K562 (cell line): ENCODE measurements around the gene GLB1L. TPM values are rescaled to one million over a fixed set of nuclear protein-coding genes. Genes with fewer than 3 reads are reported as not detected.

ENCODE experiments used
- CBFA2T2 ChIP-seq: fragments of 450-650 bp; conservative IDR thresholded peaks from 2 replicates; pipeline ENCODE4 v1.6.1; 2017; ENCODE audit warnings: mild to moderate bottlenecking
- CSDE1 ChIP-seq, 2 experiments: fragments of 450-650 bp; IDR thresholded peaks; 2 replicates each; pipeline ENCODE4 v1.6.1; 2016; ENCODE audit warnings: mild to moderate bottlenecking in 1 of 2
- JUNB ChIP-seq: fragments of 450-650 bp; formaldehyde crosslinking; conservative IDR thresholded peaks from 2 replicates; pipeline ENCODE4 v1.4.0; 2020; ENCODE audit warnings: mild to moderate bottlenecking
- POLR2AphosphoS5 ChIP-seq: IDR thresholded peaks from 2 replicates; pipeline ENCODE4 v1.6.1; 2011; ENCODE audit warnings: mild to moderate bottlenecking, low read depth, low read length, moderate library complexity; ENCODE audit not compliant: control insufficient read depth, insufficient read depth
- ZNF143 ChIP-seq: sonication (generic); formaldehyde crosslinking; IDR thresholded peaks from 2 replicates; pipeline ENCODE4 v1.9.0; 2022; ENCODE audit warnings: mild to moderate bottlenecking, missing genetic modification reagents
- ZNF561 ChIP-seq: fragments of 450-650 bp; formaldehyde crosslinking; conservative IDR thresholded peaks from 2 replicates; pipeline ENCODE4 v1.4.0; 2020; ENCODE audit warnings: mild to moderate bottlenecking, moderate library complexity
- polyA plus RNA-seq, 8 experiments: library from polyadenylated mRNA; depleted of rRNA in 4 of 8; stranded (reverse) in 5 of 8; unstranded in 3 of 8; fragments of >200 nt; fragmentation: Nextera tagmentation in 2 of 8; fragmentation: Illumina TruSeq in 1 of 8; extraction: Ambion mirVana in 2 of 8; extraction: Trizol in 1 of 8; gene quantifications; 2 replicates each; pipeline versions ENCODE4 v1.2.1 to v1.2.3, GENCODE V29; 2011 to 2014; ENCODE audit warnings: inconsistent platforms in 1 of 8, missing spikeins in 1 of 8
- total RNA-seq, 7 experiments: library from RNA; depleted of rRNA in 6 of 7; stranded (reverse); fragments of >200 nt in 6 of 7; fragmentation: Illumina TruSeq in 2 of 7; extraction: Trizol in 2 of 7; gene quantifications; 2 replicates each; pipeline versions ENCODE4 v1.2.1 to v1.2.3, GENCODE V29; 2011 to 2021; ENCODE audit warnings: low replicate concordance in 1 of 7
- TF ChIP-seq, protein P1 (sequence below): fragments of 450-650 bp; formaldehyde crosslinking; IDR thresholded peaks from 2 replicates; pipeline ENCODE4 v1.4.0; 2020; ENCODE audit warnings: mild to moderate bottlenecking, moderate library complexity
- TF ChIP-seq, protein P2 (sequence below): fragments of 250-450 bp; sonication (Bioruptor Pico); IDR thresholded peaks from 2 replicates; pipeline ENCODE4 v1.8.0; 2021; ENCODE audit warnings: mild to moderate bottlenecking, moderate library complexity

GLB1L gene
- total and polyA plus RNA-seq, 9 of the 15 experiments (the other 6 are each of a cell fraction or from before 2014, with no cell fraction given) = 0.42 to 2.9 (median 2.5) TPM

DNA sequence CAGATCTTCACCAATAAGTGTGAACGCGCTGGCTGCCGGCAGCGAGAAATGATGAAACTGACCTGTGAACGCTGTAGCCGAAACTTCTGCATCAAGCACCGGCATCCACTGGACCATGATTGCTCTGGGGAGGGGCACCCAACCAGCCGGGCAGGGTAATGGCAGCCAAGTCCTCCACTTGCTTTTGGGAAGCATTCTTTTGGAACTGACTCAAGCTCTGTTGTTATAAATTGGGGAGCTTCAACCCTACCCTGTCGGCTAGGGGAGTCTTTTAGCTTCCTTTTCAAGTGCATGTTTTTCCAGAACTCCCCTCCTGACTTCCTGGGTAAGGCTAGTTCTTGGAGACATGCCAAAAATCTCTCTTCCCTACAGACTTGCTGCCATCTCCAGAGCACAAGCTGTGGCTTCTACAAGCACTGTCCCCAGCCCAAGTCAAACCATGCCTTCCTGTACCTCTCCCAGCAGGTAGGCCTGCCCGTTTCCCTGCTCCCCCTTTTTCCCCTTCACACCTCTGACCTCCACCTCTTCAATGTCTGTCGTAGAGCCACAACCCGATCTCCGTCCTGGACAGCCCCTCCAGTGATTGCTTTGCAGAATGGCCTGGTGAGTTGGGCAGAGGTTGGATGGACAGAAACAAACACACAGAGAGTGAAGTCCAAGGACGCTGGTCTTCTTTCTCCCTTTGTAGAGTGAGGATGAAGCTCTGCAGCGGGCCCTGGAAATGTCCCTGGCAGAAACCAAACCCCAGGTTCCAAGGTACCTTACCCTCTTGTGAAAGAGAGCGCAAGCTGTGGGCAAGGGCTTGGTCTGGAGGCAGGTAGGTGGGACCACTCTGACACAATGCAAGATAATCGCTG lies 37.1 kb downstream of the GLB1L start (continued):
- no peak for TF ChIP-seq CBFA2T2
- no peak for TF ChIP-seq ZNF143 (CRISPR knock-in tag)
- TF ChIP-seq ZNF561 (CRISPR knock-in tag) = no peak
- TF ChIP-seq, protein P1, sequence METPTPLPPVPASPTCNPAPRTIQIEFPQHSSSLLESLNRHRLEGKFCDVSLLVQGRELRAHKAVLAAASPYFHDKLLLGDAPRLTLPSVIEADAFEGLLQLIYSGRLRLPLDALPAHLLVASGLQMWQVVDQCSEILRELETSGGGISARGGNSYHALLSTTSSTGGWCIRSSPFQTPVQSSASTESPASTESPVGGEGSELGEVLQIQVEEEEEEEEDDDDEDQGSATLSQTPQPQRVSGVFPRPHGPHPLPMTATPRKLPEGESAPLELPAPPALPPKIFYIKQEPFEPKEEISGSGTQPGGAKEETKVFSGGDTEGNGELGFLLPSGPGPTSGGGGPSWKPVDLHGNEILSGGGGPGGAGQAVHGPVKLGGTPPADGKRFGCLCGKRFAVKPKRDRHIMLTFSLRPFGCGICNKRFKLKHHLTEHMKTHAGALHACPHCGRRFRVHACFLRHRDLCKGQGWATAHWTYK (CRISPR knock-in tag) = no peak
- TF ChIP-seq, protein P2, sequence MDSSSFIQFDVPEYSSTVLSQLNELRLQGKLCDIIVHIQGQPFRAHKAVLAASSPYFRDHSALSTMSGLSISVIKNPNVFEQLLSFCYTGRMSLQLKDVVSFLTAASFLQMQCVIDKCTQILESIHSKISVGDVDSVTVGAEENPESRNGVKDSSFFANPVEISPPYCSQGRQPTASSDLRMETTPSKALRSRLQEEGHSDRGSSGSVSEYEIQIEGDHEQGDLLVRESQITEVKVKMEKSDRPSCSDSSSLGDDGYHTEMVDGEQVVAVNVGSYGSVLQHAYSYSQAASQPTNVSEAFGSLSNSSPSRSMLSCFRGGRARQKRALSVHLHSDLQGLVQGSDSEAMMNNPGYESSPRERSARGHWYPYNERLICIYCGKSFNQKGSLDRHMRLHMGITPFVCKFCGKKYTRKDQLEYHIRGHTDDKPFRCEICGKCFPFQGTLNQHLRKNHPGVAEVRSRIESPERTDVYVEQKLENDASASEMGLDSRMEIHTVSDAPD (CRISPR knock-in tag) = no peak
- TF ChIP-seq JUNB (CRISPR knock-in tag) = no peak
- TF ChIP-seq CSDE1 (IDR thresholded peaks at IDR 0.05) = no peak
- TF ChIP-seq POLR2AphosphoS5 = no peak
